HL-60 (cell line): Measurements from ENCODE around the gene HEPN1.

Source experiments
- DNase-seq, 2 experiments: peaks; one replicate each; pipeline ENCODE4 v3.0.0-alpha.2; 2010 to 2020; ENCODE audit warnings: low read depth in 1 of 2, low spot score in 1 of 2
- H3K27ac ChIP-seq: fragments of 250-450 bp; sonication (Bioruptor Pico); replicated peaks from 2 replicates; pipeline ENCODE4 v1.5.1; 2020; ENCODE audit warnings: mild to moderate bottlenecking, moderate library complexity
- H3K27me3 ChIP-seq: fragments of 250-450 bp; sonication (Bioruptor Pico); 2 replicates; pipeline ENCODE4 v1.5.1; 2021; ENCODE audit warnings: mild to moderate bottlenecking, moderate library complexity; ENCODE audit not compliant: insufficient read depth, poor library complexity, severe bottlenecking
- H3K4me3 ChIP-seq: replicated peaks from 2 replicates; pipeline ENCODE4 v1.5.1; 2011; ENCODE audit warnings: mild to moderate bottlenecking, control low read depth, low read length; ENCODE audit not compliant: insufficient read depth
- GABPA ChIP-seq: IDR thresholded peaks from 2 replicates; pipeline ENCODE4 v1.6.1; 2012; ENCODE audit warnings: low read depth
- POLR2AphosphoS5 ChIP-seq: IDR thresholded peaks from 2 replicates; pipeline ENCODE4 v1.6.1; 2012; ENCODE audit warnings: low read depth
- SPI1 ChIP-seq: IDR thresholded peaks from 2 replicates; pipeline ENCODE4 v1.6.1; 2012; ENCODE audit warnings: low read depth, mild to moderate bottlenecking, borderline replicate concordance
- TF ChIP-seq, protein P1 (sequence below): IDR thresholded peaks from one replicate; pipeline ENCODE4 v1.5.1; 2011; ENCODE audit warnings: low read length, control low read depth, inconsistent platforms; ENCODE audit not compliant: insufficient read depth
- TF ChIP-seq, protein P2 (sequence below): IDR thresholded peaks from 2 replicates; pipeline ENCODE4 v1.6.1; 2012; ENCODE audit warnings: low read depth; ENCODE audit not compliant: insufficient replicate concordance

HEPN1 gene

DNA sequence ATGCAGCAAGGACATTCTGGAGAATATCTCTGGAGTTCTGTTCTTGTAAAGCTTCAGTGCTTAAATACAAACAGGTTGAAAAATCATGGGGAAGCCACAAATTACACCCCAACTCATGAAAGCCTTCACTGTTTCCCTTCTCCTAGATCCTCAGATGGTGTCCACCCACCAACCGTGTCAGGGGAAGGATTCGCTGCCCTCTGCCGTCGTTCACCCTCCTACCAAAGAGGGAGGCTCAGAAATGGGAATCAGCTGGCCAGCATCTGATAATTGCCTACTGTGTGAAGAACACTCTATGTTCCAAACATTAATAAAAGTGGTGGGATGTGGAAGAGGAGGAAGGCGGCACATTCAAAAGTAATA, 24.2 kb downstream of the HEPN1 start:
- TF ChIP-seq POLR2AphosphoS5 = no peak
- TF ChIP-seq SPI1 = no peak
- TF ChIP-seq GABPA = no peak
- TF ChIP-seq, protein P1, sequence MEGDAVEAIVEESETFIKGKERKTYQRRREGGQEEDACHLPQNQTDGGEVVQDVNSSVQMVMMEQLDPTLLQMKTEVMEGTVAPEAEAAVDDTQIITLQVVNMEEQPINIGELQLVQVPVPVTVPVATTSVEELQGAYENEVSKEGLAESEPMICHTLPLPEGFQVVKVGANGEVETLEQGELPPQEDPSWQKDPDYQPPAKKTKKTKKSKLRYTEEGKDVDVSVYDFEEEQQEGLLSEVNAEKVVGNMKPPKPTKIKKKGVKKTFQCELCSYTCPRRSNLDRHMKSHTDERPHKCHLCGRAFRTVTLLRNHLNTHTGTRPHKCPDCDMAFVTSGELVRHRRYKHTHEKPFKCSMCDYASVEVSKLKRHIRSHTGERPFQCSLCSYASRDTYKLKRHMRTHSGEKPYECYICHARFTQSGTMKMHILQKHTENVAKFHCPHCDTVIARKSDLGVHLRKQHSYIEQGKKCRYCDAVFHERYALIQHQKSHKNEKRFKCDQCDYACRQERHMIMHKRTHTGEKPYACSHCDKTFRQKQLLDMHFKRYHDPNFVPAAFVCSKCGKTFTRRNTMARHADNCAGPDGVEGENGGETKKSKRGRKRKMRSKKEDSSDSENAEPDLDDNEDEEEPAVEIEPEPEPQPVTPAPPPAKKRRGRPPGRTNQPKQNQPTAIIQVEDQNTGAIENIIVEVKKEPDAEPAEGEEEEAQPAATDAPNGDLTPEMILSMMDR = no peak
- no peaks in the 10 kb centered on the region for H3K27me3 ChIP-seq
- no peak for DNase-seq
- H3K4me3 ChIP-seq = no peak overlapping the region
- no peak overlapping the region for H3K27ac ChIP-seq

GRCh38 chr11:124943741-124944140, 24.7 kb downstream of the HEPN1 start:
- DNase-seq = no peak
- H3K4me3 ChIP-seq = no peak overlapping the region
- H3K27me3 ChIP-seq = no peaks in the 10 kb centered on the region
- TF ChIP-seq POLR2AphosphoS5 (no peak), GABPA (no peak), SPI1 (no peak)
- TF ChIP-seq, protein P2, sequence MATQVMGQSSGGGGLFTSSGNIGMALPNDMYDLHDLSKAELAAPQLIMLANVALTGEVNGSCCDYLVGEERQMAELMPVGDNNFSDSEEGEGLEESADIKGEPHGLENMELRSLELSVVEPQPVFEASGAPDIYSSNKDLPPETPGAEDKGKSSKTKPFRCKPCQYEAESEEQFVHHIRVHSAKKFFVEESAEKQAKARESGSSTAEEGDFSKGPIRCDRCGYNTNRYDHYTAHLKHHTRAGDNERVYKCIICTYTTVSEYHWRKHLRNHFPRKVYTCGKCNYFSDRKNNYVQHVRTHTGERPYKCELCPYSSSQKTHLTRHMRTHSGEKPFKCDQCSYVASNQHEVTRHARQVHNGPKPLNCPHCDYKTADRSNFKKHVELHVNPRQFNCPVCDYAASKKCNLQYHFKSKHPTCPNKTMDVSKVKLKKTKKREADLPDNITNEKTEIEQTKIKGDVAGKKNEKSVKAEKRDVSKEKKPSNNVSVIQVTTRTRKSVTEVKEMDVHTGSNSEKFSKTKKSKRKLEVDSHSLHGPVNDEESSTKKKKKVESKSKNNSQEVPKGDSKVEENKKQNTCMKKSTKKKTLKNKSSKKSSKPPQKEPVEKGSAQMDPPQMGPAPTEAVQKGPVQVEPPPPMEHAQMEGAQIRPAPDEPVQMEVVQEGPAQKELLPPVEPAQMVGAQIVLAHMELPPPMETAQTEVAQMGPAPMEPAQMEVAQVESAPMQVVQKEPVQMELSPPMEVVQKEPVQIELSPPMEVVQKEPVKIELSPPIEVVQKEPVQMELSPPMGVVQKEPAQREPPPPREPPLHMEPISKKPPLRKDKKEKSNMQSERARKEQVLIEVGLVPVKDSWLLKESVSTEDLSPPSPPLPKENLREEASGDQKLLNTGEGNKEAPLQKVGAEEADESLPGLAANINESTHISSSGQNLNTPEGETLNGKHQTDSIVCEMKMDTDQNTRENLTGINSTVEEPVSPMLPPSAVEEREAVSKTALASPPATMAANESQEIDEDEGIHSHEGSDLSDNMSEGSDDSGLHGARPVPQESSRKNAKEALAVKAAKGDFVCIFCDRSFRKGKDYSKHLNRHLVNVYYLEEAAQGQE = no peak
- TF ChIP-seq, protein P1 = no peak
- H3K27ac ChIP-seq = no peak overlapping the region

GRCh38 chr11:124944565-124944964, 25.5 kb downstream of the HEPN1 start:
- Histone ChIP-seq H3K27me3 (no peaks in the 10 kb centered on the region), H3K4me3 (no peak overlapping the region), H3K27ac (no peak overlapping the region)
- DNase-seq = no peak
- TF ChIP-seq, protein P2 = no peak
- TF ChIP-seq SPI1 (no peak), POLR2AphosphoS5 (no peak), GABPA (no peak)
- TF ChIP-seq, protein P1 = no peak

- DNase-seq = no peak
- TF ChIP-seq POLR2AphosphoS5 = no peak
- TF ChIP-seq, protein P1 = no peak
- H3K27ac ChIP-seq = no peak overlapping the region
- no peak overlapping the region for H3K4me3 ChIP-seq
- no peaks in the 10 kb centered on the region for H3K27me3 ChIP-seq
Measured at GRCh38 chr11:124945826-124946225, 26.8 kb downstream of the HEPN1 start.
